GM19438 (cell line): ENCODE measurements around the gene TBC1D22A.
"Not testable (repeated sequence)": the region's sequence is repeated elsewhere in the genome, so short reads cannot be mapped to it uniquely, and the experiment has no call there.

ENCODE experiments used
- ATAC-seq: cut with Tn5 transposase; IDR thresholded peaks from one replicate; pipeline ENCODE4 v1.9.1; 2021; ENCODE audit warnings: low read depth; ENCODE audit not compliant: unreplicated experiment

Gene TBC1D22A

DNA sequence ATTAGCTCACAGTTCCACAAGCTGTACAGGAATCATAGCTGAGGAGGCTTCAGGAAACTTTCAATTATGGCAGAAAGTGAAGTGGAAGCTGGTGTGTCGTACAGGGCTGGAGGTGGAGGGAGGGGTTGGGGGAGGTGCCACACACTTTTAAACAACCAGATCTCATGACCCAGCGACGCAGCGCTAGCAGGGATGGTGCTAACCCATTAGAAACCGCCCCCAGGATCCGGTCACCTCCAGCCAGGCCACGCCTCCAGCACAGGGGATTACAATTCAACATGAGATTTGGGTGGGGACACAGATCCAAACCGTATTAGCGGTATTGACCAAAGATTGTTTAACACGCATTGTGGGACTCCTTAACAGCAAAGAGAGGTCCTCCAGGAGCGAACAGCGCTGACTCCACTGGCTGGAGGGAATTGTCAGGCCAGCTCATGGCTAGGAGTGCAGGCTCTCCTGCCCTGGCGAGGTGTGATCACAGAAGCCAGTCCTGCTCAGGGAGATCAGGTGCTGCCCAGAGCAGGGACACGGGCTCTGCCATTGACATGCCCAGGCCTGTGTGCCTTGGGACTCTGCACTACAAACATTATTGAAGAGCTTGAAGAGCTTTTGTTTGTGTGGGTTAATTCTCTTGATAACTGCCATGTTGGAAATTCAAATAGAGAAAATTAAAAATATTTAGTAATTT is 215.3 kb downstream of the TBC1D22A start:
- ATAC-seq: no peak

GRCh38 chr22:46978668-46979067 is 216.2 kb downstream of the TBC1D22A start:
- ATAC-seq: not testable (repeated sequence)

GRCh38 chr22:46979506-46979905 is 217.1 kb downstream of the TBC1D22A start:
- ATAC-seq: no peak

GRCh38 chr22:46980392-46980791 is 217.9 kb downstream of the TBC1D22A start:
- ATAC-seq: no peak

DNA sequence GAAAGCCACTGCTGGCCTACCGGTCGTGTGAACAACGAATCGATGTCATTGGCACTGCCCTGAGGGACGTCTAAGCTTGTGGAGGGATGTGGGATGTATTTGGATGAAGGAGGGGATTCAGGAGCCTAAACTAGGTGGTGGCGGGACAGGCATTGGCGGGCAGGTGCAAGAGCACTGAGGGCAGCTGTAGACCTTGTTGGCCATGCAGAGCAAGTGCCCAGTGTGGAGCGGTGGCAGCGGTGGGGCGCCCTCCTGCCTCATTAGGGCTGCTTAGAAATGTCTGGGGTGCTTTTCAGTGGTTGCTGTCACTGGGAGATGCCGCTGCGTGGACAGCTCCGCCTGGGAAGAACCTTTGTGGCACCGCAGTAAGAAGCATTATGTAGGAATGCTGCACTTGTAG is 220.2 kb downstream of the TBC1D22A start:
- ATAC-seq: no peak

DNA sequence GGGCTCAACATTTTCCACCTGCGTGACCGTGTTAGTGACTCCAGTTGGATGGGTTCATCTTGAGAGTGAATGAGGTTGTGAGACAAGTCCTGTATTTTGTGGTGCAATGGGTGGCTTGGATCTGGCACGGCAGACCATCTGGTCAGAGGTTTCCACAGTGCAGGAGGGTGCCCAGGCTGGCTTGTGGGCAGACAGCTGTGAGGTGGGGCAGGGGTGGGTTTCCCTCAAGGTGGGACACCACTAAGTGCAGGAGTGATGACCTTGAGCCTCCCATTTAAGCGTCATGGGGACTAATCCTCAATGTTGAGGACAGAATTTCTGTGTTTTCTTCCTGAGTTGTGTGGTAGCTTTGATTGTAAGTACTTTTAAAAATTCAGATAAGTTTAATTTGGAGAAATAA is 220.6 kb downstream of the TBC1D22A start:
- ATAC-seq: no peak

GRCh38 chr22:46984751-46985506 is 222.5 kb downstream of the TBC1D22A start:
- ATAC-seq: no peak

- ATAC-seq: no peak
Measured at GRCh38 chr22:46985507-46985882, 223.0 kb downstream of the TBC1D22A start.

DNA sequence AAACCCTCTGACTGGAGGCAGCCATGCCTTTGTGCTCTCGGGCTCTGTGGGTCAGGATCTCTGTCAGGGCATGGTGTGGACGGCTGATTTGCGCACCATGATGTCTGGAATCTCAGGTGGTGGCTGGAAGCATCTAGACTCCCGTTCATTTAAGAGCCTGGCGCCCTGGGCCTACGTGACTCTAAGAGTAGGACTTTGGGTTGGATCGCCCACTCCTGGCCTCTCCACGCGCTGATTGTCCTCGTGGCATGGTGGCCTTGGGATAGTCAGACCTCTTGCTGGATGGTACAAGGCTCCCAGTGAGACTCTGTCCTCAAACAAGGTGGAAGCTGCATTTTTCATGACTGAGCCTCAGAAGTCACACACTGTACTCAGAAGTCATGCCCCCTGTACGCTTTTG is 224.3 kb downstream of the TBC1D22A start:
- ATAC-seq: no peak

GRCh38 chr22:46990937-46991550 is 228.6 kb downstream of the TBC1D22A start:
- no peak for ATAC-seq

- ATAC-seq: no peak
Measured at GRCh38 chr22:46991666-46992065, 229.2 kb downstream of the TBC1D22A start.

GRCh38 chr22:46992121-46992731 is 229.8 kb downstream of the TBC1D22A start:
- no peak for ATAC-seq

GRCh38 chr22:46993633-46994032 is 231.2 kb downstream of the TBC1D22A start:
- no peak for ATAC-seq

DNA sequence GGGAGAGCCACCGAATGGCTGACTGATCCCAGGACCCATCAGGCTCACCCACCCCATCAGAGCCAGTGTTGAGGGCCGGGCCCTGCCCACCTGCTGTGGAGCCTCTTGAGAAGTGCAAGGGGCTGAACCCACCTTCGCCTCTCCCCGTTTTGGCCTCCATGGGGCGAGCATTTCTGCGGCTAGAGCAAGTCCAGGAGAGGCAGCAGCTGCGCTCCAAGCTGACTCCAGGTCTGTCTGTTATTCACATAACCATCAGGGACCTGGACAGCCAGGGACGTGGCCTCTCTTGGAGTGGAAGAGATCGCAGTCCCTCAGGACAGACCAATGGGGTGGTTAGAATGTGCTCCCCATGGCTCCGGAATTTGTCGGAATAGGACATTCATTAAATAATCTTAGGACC is 231.8 kb downstream of the TBC1D22A start:
- no peak for ATAC-seq

- ATAC-seq: no peak
Measured at GRCh38 chr22:46994983-46995382, 232.5 kb downstream of the TBC1D22A start.

DNA sequence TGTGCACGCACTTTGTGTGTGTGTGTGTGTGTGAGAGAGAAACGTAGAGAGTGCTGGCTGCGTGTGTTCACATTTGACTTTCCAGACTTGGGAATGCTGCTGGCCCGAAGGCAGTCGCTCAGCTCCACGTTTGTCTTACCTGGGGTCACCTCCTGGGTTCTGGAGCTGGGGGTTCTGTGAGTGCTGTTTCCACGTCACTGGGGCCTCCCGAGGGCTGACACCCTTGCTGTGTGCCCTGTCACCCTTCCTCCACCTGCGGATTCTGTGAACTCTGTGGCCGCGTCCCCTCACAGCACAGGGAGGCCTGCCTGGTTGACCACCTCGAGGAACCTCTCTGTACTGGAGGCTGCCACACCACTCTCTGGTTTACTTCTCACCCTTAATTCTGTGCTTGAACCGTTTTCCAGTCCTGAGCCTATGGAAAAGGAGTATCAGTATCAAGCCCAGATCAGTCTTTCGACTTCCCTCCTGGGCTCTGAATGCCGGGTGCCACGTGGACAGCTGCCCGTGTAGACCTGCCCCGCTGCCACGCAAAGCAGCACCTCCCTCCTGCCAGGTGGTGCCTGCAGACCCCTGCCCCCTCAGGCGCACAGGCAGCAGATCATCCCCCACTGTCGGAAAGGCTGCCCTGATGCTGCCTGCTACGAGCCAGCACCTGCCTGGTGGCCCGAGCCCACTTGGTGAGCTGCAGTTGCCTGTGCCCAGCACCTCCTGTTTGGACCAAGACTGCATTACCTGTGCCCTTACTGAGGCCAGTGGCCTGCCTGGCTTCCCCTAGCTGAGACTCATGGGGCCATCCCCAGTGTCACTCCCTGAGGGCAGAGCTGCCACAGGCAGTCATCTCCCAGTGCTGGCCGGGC is 233.3 kb downstream of the TBC1D22A start:
- no peak for ATAC-seq

- ATAC-seq: no peak
Measured at GRCh38 chr22:46996595-46997310, 234.3 kb downstream of the TBC1D22A start.

DNA sequence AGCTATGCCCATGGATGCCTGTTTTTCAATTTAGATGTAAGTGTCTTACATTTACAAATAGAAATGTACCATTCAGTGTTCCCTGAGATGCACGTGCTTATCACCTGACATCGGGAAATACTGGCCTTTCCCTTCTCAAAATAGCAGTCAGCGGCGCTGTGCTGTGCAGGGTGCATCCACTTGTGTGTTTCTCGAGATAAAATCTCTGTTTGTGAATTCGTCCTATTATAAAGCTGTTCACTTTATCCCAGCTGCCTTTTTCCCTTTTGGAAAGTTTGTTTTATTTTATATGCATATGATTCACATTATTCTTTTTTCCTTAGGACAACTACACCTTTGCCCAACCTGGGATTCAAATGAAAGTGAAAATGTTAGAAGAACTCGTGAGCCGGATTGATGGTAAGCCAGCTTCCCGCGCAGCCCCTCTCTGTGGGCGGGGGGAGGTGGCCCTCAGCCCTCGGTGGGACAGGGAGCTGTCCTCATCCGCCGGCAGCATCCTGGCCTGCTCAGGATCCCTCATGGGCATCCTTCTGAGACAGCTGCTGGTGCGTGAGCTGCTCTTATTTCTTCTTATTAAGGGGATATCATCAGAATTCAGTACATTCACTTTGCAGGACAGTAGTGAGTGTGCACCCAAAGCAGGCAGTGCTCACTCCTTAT is 235.0 kb downstream of the TBC1D22A start:
- ATAC-seq: no peak

DNA sequence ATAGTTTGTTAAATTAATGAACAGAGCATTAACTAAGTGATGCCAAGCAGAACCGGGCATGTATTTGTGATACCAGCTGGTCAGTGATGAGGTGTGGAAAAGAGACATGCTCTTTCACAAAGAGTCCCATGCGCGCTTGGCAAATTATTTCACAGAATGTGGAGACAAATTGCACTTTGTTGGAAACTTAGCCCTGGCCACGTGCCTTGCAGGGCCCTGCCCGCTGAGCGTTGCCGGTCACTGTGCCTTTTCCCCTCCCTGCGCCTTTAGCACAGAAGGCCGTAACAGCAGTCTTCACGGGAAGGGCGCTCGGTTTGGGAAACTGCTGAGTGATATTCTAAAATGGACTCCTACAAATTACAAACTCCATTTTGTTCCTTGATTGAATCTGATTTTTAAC is 235.9 kb downstream of the TBC1D22A start:
- no peak for ATAC-seq
